Right lobe of liver (tissue), 4 donors: ENCODE data around the gene DCBLD2.
"Not testable (repeated sequence)": the region's sequence is repeated elsewhere in the genome, so short reads cannot be mapped to it uniquely, and the experiment has no call there.

Source experiments
- CTCF ChIP-seq, 4 donors: fragments of 200-600 bp in 3 of 4; fragments of 450-650 bp in 1 of 4; IDR thresholded peaks; one replicate each; pipeline versions ENCODE4 v1.5.1 to v1.8.0; 2016 to 2022; ENCODE audit warnings: antibody characterized with exemption in 4 of 4, mild to moderate bottlenecking in 2 of 4
- POLR2A ChIP-seq: fragments of 450-650 bp; IDR thresholded peaks from one replicate; pipeline ENCODE4 v1.6.1; 2017; ENCODE audit warnings: antibody characterized with exemption, mild to moderate bottlenecking
- donor health status: DM: no; HTN: no; CAD: no.
- donor health status: DM: no; HTN: no; CAD: no.
- donor health status: DM: no; HTN: yes; CAD: no.

GRCh38 chr3:98857971-98858370 lies 43.5 kb downstream of the DCBLD2 start:
- TF ChIP-seq POLR2A; CTCF (IDR thresholded peaks at IDR 0.05): not testable (repeated sequence)
